Gastrocnemius medialis (tissue), 4 donors: ENCODE results near the gene RAD51B. TPM values are rescaled to one million over a fixed set of nuclear protein-coding genes. Genes with fewer than 3 reads are reported as not detected.

Experiments
- ATAC-seq, 2 donors: fragments of 150-250 bp; one replicate each; pipeline ENCODE4 v1.9.1; 2016
- DNase-seq, 2 donors: peaks; one replicate each; pipeline ENCODE4 v3.0.0-alpha.2; 2019
- H3K27ac ChIP-seq, 4 donors: fragments of 200-600 bp; sonication (generic); 1 replicate in 1 of 4; 2 replicates in 3 of 4; pipeline ENCODE4 v1.5.1; 2016 to 2018; ENCODE audit warnings: mild to moderate bottlenecking in 2 of 4, moderate library complexity in 1 of 4
- H3K27me3 ChIP-seq, 3 donors: fragments of 200-600 bp; sonication (generic) in 2 of 3; 1 replicate in 1 of 3; 2 replicates in 2 of 3; pipeline versions ENCODE4 v1.5.1 to v1.6.0; 2016 to 2019; ENCODE audit warnings: mild to moderate bottlenecking in 1 of 3, moderate library complexity in 1 of 3
- H3K36me3 ChIP-seq, 2 donors: fragments of 200-600 bp; sonication (generic) in 1 of 2; one replicate each; pipeline ENCODE4 v1.5.1; 2017 to 2018
- H3K4me1 ChIP-seq, 2 donors: fragments of 200-600 bp; sonication (generic) in 1 of 2; one replicate each; pipeline ENCODE4 v1.5.1; 2016 to 2017; ENCODE audit warnings: mild to moderate bottlenecking in 2 of 2
- H3K4me3 ChIP-seq, 4 donors: fragments of 200-600 bp; sonication (generic) in 3 of 4; 1 replicate in 1 of 4; 2 replicates in 3 of 4; pipeline ENCODE4 v1.5.1; 2016 to 2019; ENCODE audit warnings: mild to moderate bottlenecking in 2 of 4
- H3K9me3 ChIP-seq, 3 donors: fragments of 200-600 bp; sonication (generic) in 2 of 3; 1 replicate in 1 of 3; 2 replicates in 2 of 3; pipeline ENCODE4 v1.5.1; 2016 to 2019
- POLR2A ChIP-seq, 2 donors: fragments of 450-650 bp; IDR thresholded peaks; one replicate each; pipeline ENCODE4 v1.6.1; 2017; ENCODE audit warnings: antibody characterized with exemption in 2 of 2, mild to moderate bottlenecking in 2 of 2, moderate library complexity in 2 of 2
- in situ Hi-C, 4 donors: fragments of 200-750 bp; cut with MboI; loops; one replicate each; pipeline versions ENCODE4 v1.15.0 to v1.8.0; 2017; ENCODE audit warnings: low sequenced_read_pairs in 4 of 4
- intact Hi-C: fragments of 100-400 bp; cut with DNase I; formaldehyde crosslinking; loops from one replicate; pipeline ENCODE4 v1.15.1; 2023; ENCODE audit warnings: low total_unique reads
- total RNA-seq, 4 donors: library from RNA; depleted of rRNA; stranded (reverse); fragments of >200 nt; gene quantifications; one replicate each; pipeline versions ENCODE4 v1.1.0 to v1.2.3, GENCODE V29; 2016
- TF ChIP-seq, protein P1 (sequence below), 5 experiments: fragments of 450-650 bp in 3 of 5; fragments of 200-600 bp in 2 of 5; sonication (generic) in 2 of 5; IDR thresholded peaks in 4 of 5; conservative IDR thresholded peaks in 1 of 5; 1 replicate in 4 of 5; 2 replicates in 1 of 5; pipeline ENCODE4 v1.5.1; 2016 to 2019; ENCODE audit warnings: antibody characterized with exemption in 5 of 5, mild to moderate bottlenecking in 3 of 5, moderate library complexity in 3 of 5

RAD51B gene
- total RNA-seq, 4 donors from 2014 or later: 1.6 to 3.3 (median 2.4) TPM

DNA sequence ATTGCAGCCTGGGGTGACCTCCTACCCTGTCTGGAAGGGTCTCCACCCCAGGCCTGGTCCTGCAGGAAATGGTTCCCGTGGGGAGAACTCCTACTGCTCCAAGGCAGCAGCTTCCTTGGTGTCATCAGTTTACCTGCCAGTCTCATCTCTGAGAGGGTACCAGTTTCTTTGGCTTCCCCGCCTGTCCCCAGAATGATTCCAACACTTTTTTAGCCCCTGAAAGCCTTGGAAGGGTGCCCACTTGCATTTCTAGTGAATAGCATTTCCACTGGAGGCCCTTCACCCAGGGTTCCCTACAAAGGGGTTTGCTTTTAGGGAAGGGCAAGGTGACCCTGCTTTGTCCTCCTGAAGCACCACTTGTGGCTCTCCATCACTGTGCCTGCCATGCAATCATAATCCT lies 689.0 kb downstream of the RAD51B start:
- H3K36me3 ChIP-seq: no peaks in the 10 kb centered on the region
- H3K4me1 ChIP-seq: peaks cover 14 to 15% of the 10 kb centered on the region in 2 donors
- no peaks in the 10 kb centered on the region for H3K9me3 ChIP-seq
- in situ Hi-C loops (loop anchor here in 1 of 4 donors (25.0 kb wide), 1 partner anchor 571 kb away; no protein-coding TSS in a partner anchor), intact Hi-C loops (no loop called here)
- no peak for DNase-seq
- TF ChIP-seq, protein P1, sequence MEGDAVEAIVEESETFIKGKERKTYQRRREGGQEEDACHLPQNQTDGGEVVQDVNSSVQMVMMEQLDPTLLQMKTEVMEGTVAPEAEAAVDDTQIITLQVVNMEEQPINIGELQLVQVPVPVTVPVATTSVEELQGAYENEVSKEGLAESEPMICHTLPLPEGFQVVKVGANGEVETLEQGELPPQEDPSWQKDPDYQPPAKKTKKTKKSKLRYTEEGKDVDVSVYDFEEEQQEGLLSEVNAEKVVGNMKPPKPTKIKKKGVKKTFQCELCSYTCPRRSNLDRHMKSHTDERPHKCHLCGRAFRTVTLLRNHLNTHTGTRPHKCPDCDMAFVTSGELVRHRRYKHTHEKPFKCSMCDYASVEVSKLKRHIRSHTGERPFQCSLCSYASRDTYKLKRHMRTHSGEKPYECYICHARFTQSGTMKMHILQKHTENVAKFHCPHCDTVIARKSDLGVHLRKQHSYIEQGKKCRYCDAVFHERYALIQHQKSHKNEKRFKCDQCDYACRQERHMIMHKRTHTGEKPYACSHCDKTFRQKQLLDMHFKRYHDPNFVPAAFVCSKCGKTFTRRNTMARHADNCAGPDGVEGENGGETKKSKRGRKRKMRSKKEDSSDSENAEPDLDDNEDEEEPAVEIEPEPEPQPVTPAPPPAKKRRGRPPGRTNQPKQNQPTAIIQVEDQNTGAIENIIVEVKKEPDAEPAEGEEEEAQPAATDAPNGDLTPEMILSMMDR (IDR thresholded peaks at IDR 0.05 in 4 of 5, conservative IDR thresholded peaks at IDR 0.05 in 1 of 5): no peak
- TF ChIP-seq POLR2A (IDR thresholded peaks at IDR 0.05): no peak
- H3K27ac ChIP-seq: no peak overlapping the region
- H3K4me3 ChIP-seq: no peak overlapping the region
- no peak for ATAC-seq
- no peaks in the 10 kb centered on the region for H3K27me3 ChIP-seq

DNA sequence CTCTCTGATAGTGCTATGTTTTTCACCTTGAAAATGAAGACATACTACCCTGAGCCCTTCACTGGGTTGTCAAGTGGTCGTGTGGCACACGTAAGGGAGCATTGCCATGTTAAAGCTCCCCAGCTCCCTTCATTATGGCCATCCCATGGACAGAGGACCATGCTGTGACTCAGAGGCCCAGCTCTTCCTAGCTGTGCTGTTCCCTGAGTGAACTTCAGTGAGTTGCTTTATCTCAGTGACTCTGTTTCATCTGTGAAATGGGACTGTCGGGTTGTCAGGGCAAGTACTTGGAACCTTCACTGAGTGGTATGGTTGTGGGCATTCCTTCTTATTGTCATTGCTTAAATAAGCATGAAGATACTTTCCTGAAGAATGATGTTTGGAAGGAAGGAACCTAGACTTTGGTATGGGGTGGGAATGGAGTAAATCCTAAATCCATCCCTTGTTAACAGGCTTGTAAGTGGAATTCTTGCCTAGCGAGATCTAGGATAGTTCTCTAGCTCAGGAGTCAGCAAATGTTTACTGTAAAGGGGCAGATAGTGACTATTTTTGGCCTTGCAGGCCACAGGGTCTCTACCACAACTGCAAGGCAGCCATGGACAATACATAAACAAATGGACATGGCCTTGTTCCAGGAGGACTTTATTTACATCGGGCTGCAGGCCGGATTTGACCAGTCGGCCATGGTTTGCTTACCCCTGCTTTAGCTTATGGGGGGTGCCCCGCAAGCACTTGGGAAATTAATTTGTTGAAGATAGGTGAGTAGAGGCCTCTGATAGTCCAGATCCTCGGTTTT lies 689.8 kb downstream of the RAD51B start:
- Histone ChIP-seq H3K4me1 (peaks cover 14 to 15% of the 10 kb centered on the region in 2 donors), H3K36me3 (no peaks in the 10 kb centered on the region), H3K9me3 (no peaks in the 10 kb centered on the region), H3K27ac (peak overlapping the region in 3 of 4 donors; percentile 8 to 66 (median 50)), H3K27me3 (no peaks in the 10 kb centered on the region), H3K4me3 (no peak overlapping the region)
- TF ChIP-seq POLR2A (IDR thresholded peaks at IDR 0.05): no peak
- TF ChIP-seq, protein P1 (IDR thresholded peaks at IDR 0.05 in 4 of 5, conservative IDR thresholded peaks at IDR 0.05 in 1 of 5): no peak
- intact Hi-C loops (no loop called here), in situ Hi-C loops (loop anchor here in 1 of 4 donors (25.0 kb wide), 1 partner anchor 572 kb away; no protein-coding TSS in a partner anchor)
- ATAC-seq: no peak
- DNase-seq: no peak

DNA sequence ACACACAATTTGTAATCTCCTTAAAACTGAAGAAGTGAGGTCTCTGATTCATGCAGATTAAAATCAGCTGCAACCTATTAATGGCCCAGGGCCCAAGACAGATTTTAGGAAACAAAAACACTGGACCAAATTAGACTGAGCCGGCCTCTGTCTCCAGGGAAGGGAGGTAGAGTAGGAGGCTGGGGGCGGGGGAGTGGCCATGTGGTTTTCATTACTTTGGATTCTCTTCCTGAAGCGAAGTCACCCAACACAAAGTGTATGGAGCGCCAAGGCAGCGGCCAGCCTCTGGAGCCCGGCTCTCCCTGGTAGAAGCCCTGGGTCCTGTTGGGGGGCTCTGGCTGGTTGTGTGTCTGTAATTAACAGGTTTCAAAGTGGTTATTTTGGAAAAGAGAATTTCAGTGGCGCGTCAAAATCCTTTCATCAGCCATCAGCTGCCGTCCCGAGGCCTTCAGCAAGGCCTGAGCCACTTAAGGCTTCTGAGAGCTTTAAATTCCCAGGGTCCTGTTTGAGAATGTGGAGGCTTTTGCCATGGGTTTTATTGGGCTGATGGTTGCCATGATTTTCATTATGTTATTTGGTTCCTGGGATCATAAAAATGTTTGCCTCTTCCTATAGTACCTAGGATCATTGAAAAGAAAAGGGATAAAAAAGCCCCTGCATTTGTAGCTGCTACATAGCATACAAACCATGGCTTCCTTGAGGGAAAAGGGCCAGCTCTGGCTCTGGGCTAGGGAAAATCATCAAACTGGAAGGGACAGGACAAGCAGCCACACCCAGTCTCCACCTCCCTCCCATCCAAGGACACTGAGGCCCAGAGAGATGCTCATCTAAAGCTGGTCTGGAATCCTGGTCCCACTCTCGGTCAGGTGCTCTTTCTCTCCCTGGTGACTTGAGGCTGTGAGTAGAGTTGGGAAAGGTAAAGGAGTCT lies 690.9 kb downstream of the RAD51B start:
- Histone ChIP-seq H3K36me3 (no peaks in the 10 kb centered on the region), H3K27me3 (no peaks in the 10 kb centered on the region), H3K27ac (peak overlapping the region; percentile 8 to 66 (median 52)), H3K9me3 (no peaks in the 10 kb centered on the region), H3K4me1 (peaks cover 14 to 15% of the 10 kb centered on the region in 2 donors), H3K4me3 (no peak overlapping the region)
- TF ChIP-seq, protein P1 (IDR thresholded peaks at IDR 0.05 in 4 of 5, conservative IDR thresholded peaks at IDR 0.05 in 1 of 5): no peak
- TF ChIP-seq POLR2A (IDR thresholded peaks at IDR 0.05): no peak
- ATAC-seq (peak; percentile 27 to 39), DNase-seq (peak in 1 of 2 donors; percentile 24)
- intact Hi-C loops (no loop called here), in situ Hi-C loops (loop anchor here in 1 of 4 donors (25.0 kb wide), 1 partner anchor 573 kb away; no protein-coding TSS in a partner anchor)

DNA sequence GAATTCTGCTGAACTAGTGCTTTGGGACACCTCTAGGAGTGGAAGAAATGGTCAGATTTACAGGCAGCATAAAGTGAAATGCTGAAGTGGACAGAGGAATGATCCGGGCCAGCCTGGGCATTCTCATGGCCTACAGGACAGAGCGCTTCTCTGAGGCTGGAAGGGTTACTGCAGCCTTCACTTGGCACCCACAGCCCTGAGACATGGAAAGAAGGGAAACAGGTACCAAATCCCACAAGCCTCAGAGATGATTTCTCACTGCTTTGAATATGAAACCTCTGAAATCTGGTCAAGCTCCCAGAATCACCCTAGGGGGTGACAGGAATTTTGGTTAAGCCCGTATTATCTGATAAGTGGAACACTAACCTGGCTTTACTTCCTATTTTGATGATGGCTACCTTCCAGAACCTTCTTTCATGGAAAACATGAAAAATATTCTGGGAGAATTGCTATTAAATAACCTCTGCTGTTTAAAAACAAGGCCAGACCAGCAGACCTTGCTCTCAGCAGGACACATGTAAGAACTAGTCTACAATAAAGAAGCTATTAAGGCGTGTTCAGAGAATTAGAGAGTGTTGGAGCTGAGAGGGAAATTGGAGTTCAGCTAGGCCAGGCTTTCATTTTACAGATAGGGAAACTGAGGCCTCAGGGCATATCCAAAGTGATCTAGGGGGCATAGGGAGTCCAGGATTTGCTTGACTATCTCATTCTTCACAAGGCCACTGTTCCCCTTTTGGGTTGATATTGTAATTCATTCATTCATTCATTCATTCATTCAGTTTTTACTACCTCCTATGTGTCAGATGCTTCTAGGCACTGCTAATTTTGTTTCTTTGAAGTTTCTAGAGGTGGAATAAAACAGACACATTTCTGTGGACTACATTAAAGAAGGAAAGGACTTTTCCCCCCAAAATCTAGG lies 691.8 kb downstream of the RAD51B start:
- no peaks in the 10 kb centered on the region for H3K36me3 ChIP-seq
- DNase-seq: no peak
- H3K9me3 ChIP-seq: no peaks in the 10 kb centered on the region
- no peaks in the 10 kb centered on the region for H3K27me3 ChIP-seq
- peak overlapping the region; percentile 0 to 66 (median 29) for H3K27ac ChIP-seq
- no peak for ATAC-seq
- TF ChIP-seq, protein P1 (IDR thresholded peaks at IDR 0.05 in 4 of 5, conservative IDR thresholded peaks at IDR 0.05 in 1 of 5): no peak
- TF ChIP-seq POLR2A (IDR thresholded peaks at IDR 0.05): no peak
- peaks cover 6 to 8% of the 10 kb centered on the region in 2 donors for H3K4me1 ChIP-seq
- in situ Hi-C loops (loop anchor here in 1 of 4 donors (25.0 kb wide), 1 partner anchor 574 kb away; no protein-coding TSS in a partner anchor), intact Hi-C loops (no loop called here)
- H3K4me3 ChIP-seq: no peak overlapping the region
